Stimulated activated naive CD4-positive, alpha-beta T cell treated with Interleukin-2 at 50 U/mL for 16 hours (primary cell): ENCODE results near the gene MRPS7.

Source experiments
- DNase-seq: peaks from one replicate; lab custom pipeline; 2025; lab: John Stamatoyannopoulos, UW

The MRPS7 gene

DNA sequence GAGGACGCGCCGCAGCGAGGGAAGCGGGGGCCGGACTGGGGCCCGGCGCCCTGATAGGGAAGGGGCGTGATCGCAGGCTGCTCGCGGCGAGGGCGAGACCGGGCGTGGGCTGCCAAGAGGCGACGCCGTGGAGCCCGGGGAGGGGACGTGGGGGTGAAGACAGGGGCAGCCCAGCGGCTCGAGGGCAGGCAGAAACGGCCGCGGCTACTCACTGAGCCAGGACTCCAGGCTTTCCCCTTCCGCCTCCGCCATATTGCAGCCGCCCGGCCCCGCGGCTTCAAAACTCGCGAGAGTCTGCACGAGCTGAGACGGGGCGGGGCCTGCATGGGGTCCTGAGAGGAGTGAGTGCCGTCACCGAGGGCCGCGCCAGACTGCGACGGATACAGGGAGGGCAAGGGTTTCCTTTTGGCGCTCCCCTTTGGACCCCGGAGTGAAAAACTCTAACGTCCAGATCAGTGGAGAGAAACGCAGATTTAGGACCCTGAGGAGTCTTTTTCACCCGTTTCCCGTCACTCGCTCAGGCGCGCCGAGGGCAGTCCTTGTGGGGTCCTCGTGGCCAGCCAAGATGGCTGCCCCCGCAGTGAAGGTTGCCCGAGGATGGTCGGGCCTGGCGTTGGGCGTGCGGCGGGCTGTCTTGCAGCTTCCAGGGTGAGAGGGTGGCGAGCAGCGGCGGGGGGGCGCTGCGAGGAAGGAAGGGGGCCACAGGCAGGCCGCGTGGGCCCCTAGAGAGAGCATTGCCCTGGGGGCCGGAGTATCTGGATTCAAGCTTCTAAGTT is at the start of gene MRPS7, which contains the start of gene GGA3:
Gene MRPS7, plus strand, starts transcription at position 544 of the 776 bp plus-strand sequence. Its CDS starts 22 bp downstream, at position 566.
Gene GGA3, minus strand, starts transcription at position 271 of the 776 bp plus-strand sequence. Its CDS starts 19 bp downstream, at position 252.
- peak; percentile 95 for DNase-seq

DNA sequence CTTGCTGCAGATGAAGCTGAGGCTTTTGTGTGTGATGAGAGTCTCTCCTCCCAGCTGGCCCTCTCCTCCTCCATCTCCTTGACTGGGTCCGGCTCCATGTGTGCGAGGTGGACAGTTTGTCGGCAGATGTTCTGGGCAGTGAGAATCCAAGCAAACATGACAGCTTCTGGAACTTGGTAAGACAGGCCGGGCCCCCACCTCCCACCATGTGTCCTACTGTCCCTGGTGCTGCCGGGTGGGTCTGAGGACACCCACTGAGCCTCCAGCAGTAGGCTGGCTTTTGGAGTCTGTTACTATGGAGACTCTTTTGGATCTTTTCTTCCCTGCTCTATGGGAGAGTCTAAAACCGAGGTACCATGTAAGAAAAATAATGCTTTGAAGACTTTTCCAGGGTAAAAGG is 43.5 kb upstream of the MRPS7 start:
- no peak for DNase-seq

DNA sequence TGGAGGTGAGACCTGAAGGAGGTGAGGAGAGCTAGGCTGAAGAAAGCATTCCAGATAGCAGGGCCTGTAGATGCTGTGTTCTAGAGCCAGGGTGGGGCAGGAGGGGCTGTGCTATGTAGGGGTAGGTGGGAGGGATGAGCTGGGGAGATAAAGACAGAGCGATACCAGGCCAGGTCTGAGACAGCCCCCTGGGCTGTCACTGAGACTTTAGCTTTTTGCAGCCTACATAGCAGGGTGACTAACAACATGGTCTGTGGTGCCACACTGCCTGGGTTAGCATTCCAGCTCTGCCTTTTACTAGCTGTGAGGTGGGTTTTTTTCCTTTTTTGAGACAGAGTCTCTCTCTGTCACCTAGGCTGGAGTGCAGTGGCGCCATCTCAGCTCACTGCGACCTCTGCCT is 41.9 kb upstream of the MRPS7 start:
- no peak for DNase-seq

DNA sequence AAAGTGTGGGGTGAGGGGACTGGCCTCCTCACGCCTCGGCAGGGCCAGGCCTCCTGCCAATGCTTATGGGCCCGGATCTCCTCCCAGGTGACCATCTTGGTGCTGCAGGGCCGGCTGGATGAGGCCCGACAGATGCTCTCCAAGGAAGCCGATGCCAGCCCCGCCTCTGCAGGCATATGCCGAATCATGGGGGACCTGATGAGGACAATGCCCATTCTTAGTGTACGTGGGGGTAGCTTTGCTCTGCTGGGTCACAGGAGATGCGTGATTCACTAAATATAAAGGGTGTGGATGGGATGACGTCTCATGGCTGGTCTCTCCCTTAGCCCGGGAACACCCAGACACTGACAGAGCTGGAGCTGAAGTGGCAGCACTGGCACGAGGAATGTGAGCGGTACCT is 36.7 kb upstream of the MRPS7 start:
- DNase-seq, result no peak

DNA sequence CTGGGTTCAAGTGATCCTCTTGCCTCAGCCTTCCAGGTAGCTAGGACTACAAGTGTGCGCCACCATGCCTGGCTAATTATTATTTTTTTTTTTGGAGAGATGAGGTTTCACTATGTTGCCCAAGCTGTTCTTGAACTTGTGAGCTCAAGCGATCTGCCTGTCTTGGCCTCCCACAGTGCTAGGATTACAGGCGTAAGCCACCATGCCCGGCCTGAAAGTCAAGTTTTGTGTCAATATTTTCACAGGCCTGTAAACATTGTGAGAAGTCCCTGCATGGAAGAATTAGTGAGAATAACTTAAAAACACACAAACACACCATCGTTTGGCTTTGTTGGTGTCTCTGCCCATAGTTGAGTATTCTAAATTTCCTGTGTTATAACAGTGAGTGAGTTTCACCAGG is 34.0 kb upstream of the MRPS7 start:
- DNase-seq, result no peak

DNA sequence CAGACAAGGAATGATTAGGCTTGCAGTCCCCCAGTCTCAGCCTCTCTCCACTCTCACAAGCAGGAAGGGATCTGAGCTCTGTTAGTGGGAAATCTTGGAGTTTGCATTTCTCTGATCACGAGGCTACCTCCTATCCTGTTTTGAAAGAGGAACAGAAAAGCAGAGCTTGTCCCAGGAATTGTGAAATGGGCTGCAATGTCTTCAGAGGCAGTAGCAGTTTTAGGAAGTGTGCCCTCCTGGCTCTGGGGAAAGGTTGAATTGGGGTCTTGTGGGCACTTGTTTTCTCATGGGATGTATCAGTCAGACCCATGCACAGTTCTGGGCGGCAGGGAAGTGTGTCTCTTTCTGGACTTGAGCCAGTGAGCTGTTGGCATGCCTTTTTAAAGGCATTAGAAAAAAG is 33.4 kb upstream of the MRPS7 start:
- no peak for DNase-seq

DNA sequence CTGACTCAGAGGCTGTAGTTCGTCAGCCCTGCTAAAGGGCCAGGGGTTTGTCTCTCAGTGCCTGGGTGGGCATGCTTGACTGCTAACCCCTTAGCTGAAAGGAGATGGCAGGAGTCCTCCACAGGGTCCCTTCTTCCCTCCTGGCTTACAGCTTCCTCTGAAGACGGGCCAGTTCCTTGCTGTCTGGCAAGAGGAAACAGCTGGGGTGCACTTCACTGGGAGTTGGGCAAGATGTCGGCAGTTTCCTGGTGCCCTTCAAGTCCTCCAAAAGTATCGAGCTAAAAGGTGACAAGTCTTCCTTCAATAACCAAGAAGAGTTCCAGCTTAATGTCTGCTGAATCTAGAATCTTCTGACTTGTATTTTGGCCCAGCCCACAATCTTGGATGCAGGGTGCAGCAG is 32.8 kb upstream of the MRPS7 start:
- no peak for DNase-seq

DNA sequence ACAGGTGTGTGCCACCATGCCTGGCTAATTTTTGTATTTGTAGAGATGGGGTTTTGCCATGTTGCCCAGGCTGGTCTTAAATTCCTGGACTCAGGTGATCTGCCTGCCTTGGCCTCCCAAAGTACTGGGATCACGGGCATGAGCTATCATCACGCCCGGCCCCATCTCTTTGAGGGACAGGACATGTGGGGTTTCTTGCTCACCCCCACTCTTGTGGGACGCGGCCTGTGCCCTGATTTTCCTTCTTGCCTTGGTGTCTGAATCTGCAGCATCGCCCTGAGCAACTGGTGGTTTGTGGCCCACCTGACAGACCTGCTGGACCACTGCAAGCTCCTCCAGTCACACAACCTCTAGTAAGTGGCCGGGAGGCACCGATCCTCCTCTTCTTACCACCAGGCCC is 30.6 kb upstream of the MRPS7 start:
- no peak for DNase-seq

DNA sequence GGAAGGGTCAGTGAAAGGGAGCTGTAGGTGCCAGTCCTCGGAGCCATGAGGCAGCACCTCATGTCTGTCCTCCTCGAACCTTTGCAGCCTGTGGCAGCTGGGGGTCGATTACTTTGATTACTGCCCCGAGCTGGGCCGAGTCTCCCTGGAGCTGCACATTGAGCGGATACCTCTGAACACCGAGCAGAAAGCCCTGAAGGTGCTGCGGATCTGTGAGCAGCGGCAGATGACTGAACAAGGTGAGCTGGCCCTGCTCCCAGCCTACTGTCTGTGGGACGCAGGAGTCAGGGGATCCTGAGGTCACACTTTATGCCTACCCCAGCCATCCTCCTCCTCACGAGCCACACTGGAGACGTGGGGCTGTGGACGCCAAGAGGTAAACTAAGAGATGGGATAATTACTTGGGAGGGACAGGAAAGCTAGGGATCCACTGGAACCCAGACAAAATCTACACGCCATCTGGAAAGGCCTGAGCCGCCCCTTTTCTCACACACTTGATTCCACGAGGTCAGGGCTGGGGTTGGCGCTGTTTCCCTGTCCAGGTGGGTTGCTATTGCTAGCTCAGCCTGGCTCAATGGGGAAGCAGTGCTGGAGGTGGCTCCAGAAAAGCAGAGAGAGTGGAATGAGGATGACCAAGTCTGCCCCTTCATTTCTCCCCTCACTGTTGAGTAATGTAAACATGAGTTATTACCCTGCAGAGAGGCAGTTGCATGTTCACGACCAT is 29.8 kb upstream of the MRPS7 start:
- no peak for DNase-seq

DNA sequence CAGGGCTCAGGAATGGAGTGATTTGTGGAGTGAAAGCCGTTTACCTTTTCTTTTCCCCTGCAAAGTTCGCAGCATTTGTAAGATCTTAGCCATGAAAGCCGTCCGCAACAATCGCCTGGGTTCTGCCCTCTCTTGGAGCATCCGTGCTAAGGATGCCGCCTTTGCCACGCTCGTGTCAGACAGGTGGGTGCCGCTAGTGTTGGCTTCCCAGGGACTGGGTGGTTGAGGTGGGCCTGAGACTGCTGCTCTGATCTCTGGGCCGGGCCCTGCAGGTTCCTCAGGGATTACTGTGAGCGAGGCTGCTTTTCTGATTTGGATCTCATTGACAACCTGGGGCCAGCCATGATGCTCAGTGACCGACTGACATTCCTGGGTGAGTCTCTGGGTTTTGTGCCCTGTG is 28.9 kb upstream of the MRPS7 start:
- DNase-seq, result no peak

DNA sequence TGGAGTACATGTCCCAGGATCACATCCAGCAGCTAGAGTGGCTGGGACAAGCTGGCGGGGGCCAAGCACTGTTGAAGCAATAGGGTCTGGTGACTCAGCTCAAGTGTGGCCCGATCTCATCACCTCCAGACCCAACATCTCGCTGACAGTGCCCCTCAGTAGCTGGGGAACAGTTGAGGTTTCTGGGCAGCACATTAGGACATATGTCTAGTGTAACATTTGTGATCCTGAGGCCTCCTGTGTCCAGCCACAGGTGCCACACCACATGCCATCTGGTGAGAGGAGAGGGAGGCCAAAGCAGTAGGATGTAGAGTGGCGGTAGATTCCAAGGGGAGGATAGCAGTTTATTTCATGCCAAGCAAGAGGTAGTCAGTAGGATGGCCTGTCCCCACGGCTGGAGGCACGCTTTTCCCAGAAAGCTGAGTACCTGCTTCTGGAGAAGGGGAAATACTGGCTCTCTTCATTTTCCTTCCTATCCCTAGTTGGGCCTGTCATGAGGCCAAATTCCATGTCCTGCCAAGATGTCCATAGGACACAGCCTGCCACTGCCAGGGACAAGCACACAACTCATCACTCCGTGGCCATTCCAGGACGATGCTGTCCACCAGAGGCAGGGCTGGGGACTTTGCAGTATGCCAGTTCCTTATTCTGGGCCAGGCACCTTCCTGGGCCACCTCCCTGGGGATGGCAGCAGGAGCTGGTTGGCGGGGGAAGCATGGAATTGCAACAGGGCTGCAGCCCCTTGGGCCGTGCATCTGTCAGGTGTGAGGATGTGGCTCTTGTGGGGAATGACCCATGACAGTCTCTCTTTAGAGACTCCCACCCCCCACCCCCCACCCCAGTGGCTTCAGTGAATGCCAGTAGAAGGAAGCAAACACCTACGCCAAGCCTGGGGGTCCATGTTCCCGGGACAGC is 24.3 kb upstream of the MRPS7 start:
- DNase-seq, result no peak

DNA sequence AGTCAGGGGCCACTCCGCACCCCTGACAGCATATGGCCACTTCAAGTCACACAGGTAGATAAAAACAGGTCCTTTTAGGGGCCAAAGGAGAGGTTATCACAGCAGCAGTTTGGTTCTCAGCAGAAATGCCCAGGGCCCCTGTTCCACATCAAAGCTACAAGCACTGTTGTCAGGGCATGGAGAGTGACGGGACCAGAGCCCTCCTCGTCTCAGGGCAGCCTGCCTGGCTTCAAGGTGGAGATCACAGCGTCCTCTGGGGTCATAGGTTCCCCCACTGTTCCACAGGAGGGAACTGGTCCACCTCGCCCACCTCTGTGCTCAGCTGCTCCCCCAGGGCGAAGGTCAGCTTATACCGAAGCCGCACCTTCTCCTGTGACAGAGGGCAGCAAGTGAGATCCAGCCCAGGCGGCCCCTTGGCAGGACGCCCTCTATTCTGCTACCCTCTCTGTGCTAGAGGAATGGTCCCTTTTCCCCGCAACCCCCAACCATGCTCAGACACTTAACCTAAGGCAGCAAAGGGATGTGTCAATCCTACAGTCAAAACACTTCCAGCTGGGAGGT is 23.6 kb upstream of the MRPS7 start:
- no peak for DNase-seq

DNA sequence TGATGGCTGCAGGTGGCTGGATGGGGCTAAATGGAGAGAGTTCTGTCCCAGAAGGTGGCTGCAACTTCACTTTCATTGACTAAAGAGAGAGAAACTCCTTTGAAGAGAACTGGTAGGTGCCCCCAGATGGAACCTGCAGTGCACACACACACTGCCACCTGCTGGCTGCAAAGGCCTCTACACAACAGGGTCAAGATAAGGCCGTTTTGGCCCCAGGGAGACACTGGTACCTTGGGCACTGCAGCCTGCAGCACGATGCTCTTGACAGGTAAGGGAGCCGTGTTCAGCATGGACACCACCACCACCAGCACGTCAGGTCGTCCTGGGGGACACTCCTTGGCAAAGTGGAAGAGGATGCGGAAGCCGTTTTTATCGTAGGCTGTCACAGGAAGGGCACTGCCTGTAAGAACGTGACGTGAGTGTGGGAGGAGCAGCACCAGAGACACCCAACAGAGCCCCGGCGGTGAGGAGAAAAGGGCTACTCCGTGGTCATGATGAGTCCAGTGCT is 22.9 kb upstream of the MRPS7 start:
- DNase-seq, result peak; percentile 52

DNA sequence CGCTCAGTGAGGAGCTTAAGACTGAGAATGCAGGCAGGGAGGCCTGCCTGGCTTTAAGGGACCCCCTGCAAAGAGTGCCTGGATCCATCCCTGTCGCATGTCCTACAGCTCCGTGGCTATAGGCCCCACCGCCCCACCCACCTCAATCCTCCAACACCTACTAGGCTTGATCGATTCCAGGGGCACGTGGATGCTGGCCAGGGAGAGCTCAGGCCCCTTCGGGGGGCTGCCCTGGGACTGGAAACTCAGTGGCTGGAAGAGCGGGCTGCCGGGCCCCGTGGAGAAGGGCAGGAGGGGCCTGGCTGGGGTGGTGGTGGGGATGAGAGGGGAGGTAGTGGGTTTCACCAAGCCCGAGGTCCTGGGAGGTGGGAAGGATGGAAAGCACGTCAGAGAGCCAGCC is 22.5 kb upstream of the MRPS7 start:
- no peak for DNase-seq

DNA sequence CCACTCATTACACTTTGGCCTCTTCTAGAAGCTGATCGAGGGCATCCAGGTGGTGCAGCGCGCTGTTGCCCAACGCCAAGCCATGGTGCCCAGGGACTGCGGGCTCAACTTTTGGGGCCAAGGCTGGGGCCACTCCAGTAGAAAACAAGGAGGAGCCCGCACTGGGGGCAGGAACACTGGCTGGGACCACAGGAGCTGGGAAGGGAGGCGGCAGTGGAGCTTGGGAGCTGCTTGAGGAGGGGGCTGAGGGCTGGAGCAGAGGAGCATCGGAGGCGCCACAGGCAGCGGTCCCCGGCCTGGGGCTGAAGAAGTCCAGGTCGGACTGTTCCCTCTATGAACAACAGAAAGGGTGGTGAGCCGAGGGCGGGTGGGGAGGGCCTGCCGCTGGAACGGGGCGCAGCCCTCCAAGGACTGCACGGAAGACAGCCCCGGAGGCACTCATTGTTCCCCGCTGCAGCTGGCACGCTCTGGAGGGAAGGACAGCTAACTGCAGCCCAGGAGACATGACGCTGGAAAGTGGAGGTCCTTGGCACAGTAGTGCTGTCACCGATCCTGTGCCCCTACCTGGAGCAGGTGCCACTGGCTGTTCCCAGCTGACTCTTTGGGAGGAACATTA is 21.8 kb upstream of the MRPS7 start:
- no peak for DNase-seq

DNA sequence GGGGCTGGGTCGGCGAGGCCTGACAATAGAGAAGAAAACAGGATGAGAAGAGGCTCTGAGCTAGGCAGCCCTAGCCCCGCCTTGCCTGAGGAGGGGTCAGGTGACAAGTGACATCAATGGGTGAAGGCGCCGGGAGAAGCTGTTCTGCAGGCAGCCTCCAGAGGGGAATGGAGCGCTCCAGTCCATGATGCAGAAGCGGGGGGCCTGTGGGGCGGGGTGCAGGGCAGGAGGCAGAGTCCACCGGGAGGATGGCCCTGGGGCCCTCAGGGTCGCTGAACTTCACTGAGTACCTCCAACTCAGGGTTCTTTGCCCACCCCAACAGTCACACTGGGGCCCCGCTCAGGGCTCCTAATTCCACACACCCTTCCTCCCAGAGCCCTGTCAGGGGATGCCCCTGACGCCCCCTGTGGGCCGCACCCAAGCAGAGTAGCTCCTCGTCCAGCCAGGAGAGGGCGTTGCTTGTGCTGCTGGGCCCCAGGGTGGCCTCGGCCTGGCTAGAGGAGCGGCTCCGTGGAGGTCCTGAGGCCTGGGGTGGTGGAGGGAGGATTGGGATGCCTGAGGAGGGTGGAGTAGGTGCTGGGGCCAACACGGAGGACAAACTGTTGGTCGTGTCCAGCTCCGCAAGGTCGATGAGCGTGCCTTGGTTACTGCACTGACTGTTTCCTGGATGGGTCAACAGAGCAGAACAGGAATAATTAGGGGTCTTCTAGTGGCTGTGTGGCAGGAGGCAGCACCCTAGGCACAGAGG is 21.1 kb upstream of the MRPS7 start:
- peak; percentile 8 for DNase-seq

DNA sequence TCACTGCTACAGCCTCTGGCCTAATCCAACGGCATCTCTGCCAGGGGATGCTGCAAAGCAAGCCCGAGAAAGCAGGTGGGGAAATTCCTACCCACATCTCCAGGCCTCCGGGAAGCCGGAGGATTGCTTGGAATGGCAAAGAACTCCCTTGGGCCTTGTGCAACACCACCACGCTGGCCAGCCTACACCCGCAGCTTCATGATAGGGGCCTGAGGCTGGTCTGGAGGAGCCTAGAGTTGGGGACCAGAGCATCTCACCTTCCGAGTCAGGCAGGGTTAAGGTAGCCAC is 20.6 kb upstream of the MRPS7 start:
- DNase-seq, result no peak

DNA sequence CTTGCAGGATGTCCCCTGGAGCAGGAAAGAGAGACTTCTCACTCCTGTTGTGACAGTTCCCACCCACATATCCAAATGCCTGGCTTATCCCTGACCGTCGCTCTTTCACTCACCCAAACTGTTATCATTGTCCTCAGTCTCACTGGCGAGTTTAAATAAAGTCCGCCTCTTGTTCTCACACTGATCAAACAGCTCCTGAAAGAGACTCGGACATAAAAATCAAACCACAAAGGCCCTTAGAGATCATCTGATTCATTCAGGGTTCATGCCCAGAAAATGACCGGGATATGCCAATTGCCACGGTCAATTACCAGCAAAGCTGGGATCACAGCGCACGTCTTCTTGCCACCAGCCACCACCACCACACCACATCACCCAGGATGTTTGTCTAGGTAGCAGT is 20.2 kb upstream of the MRPS7 start:
- no peak for DNase-seq

DNA sequence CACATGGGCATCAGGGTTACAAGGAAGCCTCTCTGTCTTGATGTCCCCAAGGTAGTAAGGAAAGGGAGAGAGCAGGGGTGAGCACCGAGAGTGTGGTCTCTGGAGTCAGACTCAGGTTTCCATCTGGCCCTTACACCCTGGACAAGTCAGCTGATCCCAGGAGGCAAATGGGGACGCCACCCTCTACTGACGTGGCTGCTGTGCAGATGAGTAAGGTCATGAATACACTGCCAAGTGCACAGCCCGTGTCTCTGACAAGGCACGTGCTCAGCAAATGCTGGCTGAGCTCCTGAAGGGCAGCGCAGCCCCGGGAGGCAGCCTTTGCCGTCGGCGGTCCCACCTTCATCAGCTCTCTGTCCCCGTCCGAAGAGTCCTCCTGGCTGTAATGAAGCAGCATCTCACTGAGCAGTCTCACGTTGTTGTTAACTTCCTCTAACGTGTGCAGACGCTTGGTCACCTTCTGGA is 19.7 kb upstream of the MRPS7 start:
- DNase-seq, result peak; percentile 23

DNA sequence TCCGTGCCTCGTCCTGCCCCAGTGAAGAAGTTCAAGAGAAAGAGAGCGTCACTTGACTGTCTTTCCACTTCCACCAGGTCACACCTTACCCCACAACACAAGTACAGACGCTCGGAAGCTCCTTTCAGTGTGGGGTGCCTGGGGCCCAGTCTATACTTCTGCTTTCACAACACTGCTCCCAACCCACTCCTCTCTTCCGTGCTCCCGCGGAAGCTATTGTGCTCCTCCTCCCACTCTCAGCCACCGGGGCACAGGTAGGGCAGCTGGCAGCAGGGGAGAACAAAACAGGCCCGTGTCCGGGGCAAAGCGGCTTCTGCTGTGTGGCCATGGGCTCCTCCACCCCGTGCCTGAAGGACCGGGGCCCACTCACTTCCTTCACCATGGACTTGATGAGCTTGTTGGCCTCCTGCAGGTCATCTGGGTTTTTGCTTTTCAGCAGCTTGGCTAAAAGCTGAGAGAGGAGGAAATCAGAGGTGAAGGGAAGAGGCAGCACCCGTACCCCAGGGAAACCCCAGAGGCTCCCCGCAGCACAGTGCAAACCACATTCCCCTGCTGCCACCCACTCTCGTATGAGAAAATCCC is 19.1 kb upstream of the MRPS7 start:
- peak; percentile 59 for DNase-seq
